Tibial nerve (tissue), 4 donors: ENCODE results near the gene BRSK2. TPM values are rescaled to one million over a fixed set of nuclear protein-coding genes. Genes with fewer than 3 reads are reported as not detected.
"Not testable (repeated sequence)": the region's sequence is repeated elsewhere in the genome, so short reads cannot be mapped to it uniquely, and the experiment has no call there.

Experiments
- DNase-seq, 2 donors: peaks; one replicate each; pipeline ENCODE4 v3.0.0-alpha.2; 2019; ENCODE audit warnings: low spot score in 2 of 2
- H3K27ac ChIP-seq, 4 donors: fragments of 200-600 bp; sonication (generic) in 3 of 4; one replicate each; pipeline ENCODE4 v1.5.1; 2017 to 2019; ENCODE audit warnings: mild to moderate bottlenecking in 1 of 4
- H3K27me3 ChIP-seq, 2 donors: fragments of 200-600 bp; sonication (generic) in 1 of 2; one replicate each; pipeline versions ENCODE4 v1.5.1 to v1.6.0; 2017 to 2019
- H3K36me3 ChIP-seq, 3 donors: fragments of 200-600 bp; sonication (generic); one replicate each; pipeline ENCODE4 v1.5.1; 2018 to 2019
- H3K4me1 ChIP-seq, 4 donors: fragments of 200-600 bp; sonication (generic) in 3 of 4; one replicate each; pipeline ENCODE4 v1.5.1; 2017 to 2019
- H3K4me3 ChIP-seq, 4 donors: fragments of 200-600 bp; sonication (generic) in 3 of 4; one replicate each; pipeline ENCODE4 v1.5.1; 2017 to 2019; ENCODE audit warnings: mild to moderate bottlenecking in 1 of 4, moderate library complexity in 1 of 4
- H3K9me3 ChIP-seq, 4 donors: fragments of 200-600 bp; sonication (generic) in 3 of 4; one replicate each; pipeline ENCODE4 v1.5.1; 2017 to 2019
- CTCF ChIP-seq, 5 experiments: fragments of 200-600 bp in 3 of 5; fragments of 450-650 bp in 2 of 5; sonication (generic) in 3 of 5; IDR thresholded peaks; one replicate each; pipeline ENCODE4 v1.5.1; 2016 to 2019; ENCODE audit warnings: antibody characterized with exemption in 5 of 5, mild to moderate bottlenecking in 3 of 5, moderate library complexity in 2 of 5
- EP300 ChIP-seq, 2 donors: sonication (generic); formaldehyde crosslinking; IDR thresholded peaks; one replicate each; pipeline ENCODE4 v1.6.1; 2017; ENCODE audit warnings: antibody characterized with exemption in 2 of 2, mild to moderate bottlenecking in 1 of 2
- POLR2A ChIP-seq, 2 donors: fragments of 450-650 bp; IDR thresholded peaks; one replicate each; pipeline ENCODE4 v1.6.1; 2017; ENCODE audit warnings: antibody characterized with exemption in 2 of 2, mild to moderate bottlenecking in 2 of 2, moderate library complexity in 2 of 2
- WGBS, 2 donors: methylation state at CpG; one replicate each; pipeline ENCODE4 v1.1.5; 2018; 5-methylcytosine and 5-hydroxymethylcytosine counted together
- total RNA-seq, 4 donors: library from RNA; depleted of rRNA; stranded (reverse); fragments of >200 nt; gene quantifications; one replicate each; pipeline ENCODE4 v1.1.0, GENCODE V29; 2016

BRSK2 gene
- total RNA-seq, 4 donors from 2014 or later: 2.4 to 7.8 (median 4.6) TPM

GRCh38 chr11:1343391-1344055 lies 46.2 kb upstream of the BRSK2 start:
- DNase-seq: no peak
- Histone ChIP-seq H3K9me3 (no peaks in the 10 kb centered on the region), H3K27ac (no peak overlapping the region), H3K4me3 (no peak overlapping the region), H3K4me1 (peaks cover 0 to 4% (median 0%) of the 10 kb centered on the region in 4 donors), H3K27me3 (no peaks in the 10 kb centered on the region), H3K36me3 (no peaks in the 10 kb centered on the region)
- no peak for TF ChIP-seq EP300 (IDR thresholded peaks at IDR 0.05)
- no peak for TF ChIP-seq CTCF (IDR thresholded peaks at IDR 0.05)
- TF ChIP-seq POLR2A (IDR thresholded peaks at IDR 0.05): no peak
- 78 to 82% methylated on average over 22 to 25 of the region's 25 CpGs for WGBS, 2 donors

GRCh38 chr11:1344056-1344635 lies 45.6 kb upstream of the BRSK2 start:
- Histone ChIP-seq H3K4me3 (no peak overlapping the region), H3K4me1 (peaks cover 0 to 4% (median 0%) of the 10 kb centered on the region in 4 donors), H3K36me3 (no peaks in the 10 kb centered on the region), H3K27me3 (peaks cover 0 to 3% of the 10 kb centered on the region in 2 donors), H3K9me3 (no peaks in the 10 kb centered on the region), H3K27ac (no peak overlapping the region)
- WGBS, 2 donors: 83 to 84% methylated on average over 23 to 26 of the region's 26 CpGs
- TF ChIP-seq CTCF (IDR thresholded peaks at IDR 0.05) (no peak), POLR2A (IDR thresholded peaks at IDR 0.05) (no peak)
- DNase-seq: no peak

GRCh38 chr11:1345737-1346513 lies 43.8 kb upstream of the BRSK2 start:
- TF ChIP-seq EP300 (IDR thresholded peaks at IDR 0.05) (no peak), POLR2A (IDR thresholded peaks at IDR 0.05) (no peak), CTCF (IDR thresholded peaks at IDR 0.05) (no peak)
- Histone ChIP-seq H3K4me1 (peaks cover 0 to 4% (median 0%) of the 10 kb centered on the region in 4 donors), H3K9me3 (no peaks in the 10 kb centered on the region), H3K27ac (no peak overlapping the region), H3K4me3 (no peak overlapping the region), H3K36me3 (no peaks in the 10 kb centered on the region), H3K27me3 (peaks cover 0 to 17% of the 10 kb centered on the region in 2 donors)
- 83 to 87% methylated on average over 25 to 28 of the region's 28 CpGs for WGBS, 2 donors
- DNase-seq: no peak

GRCh38 chr11:1346669-1347390 lies 42.9 kb upstream of the BRSK2 start:
- DNase-seq: no peak
- no peak overlapping the region for H3K4me3 ChIP-seq
- 83 to 84% methylated on average over 28 of the region's 28 CpGs for WGBS, 2 donors
- H3K4me1 ChIP-seq: peaks cover 0 to 4% (median 0%) of the 10 kb centered on the region in 4 donors
- H3K27me3 ChIP-seq: peaks cover 0 to 17% of the 10 kb centered on the region in 2 donors
- H3K9me3 ChIP-seq: no peaks in the 10 kb centered on the region
- H3K36me3 ChIP-seq: no peaks in the 10 kb centered on the region
- no peak for TF ChIP-seq POLR2A (IDR thresholded peaks at IDR 0.05)
- no peak for TF ChIP-seq CTCF (IDR thresholded peaks at IDR 0.05)
- no peak for TF ChIP-seq EP300 (IDR thresholded peaks at IDR 0.05)
- no peak overlapping the region for H3K27ac ChIP-seq

GRCh38 chr11:1347411-1347999 lies 42.2 kb upstream of the BRSK2 start:
- not testable (repeated sequence) for H3K36me3 ChIP-seq, H3K9me3 ChIP-seq, H3K27ac ChIP-seq, H3K4me3 ChIP-seq, H3K4me1 ChIP-seq, DNase-seq
- 90 to 93% methylated on average over 18 of the region's 18 CpGs for WGBS, 2 donors
- peaks cover 0 to 17% of the 10 kb centered on the region in 2 donors for H3K27me3 ChIP-seq
